IMR-90 (cell line): ENCODE data around the gene HCCS. TPM values are rescaled to one million over a fixed set of nuclear protein-coding genes. Genes with fewer than 3 reads are reported as not detected.

Experiments
- ATAC-seq: fragments of 200-7000 bp; cut with Tn5 transposase; 2 replicates; pipeline ENCODE4 v1.9.1; 2020; ENCODE audit warnings: low read depth, mild to moderate bottlenecking, moderate library complexity
- BruUV-seq: library from RNA; stranded (reverse); fragments of 400-500 nt; replicated peaks from 2 replicates; lab custom pipeline; 2021; lab: Mats Ljungman, UMichigan
- CTCF ChIA-PET: fragments of 300-600 bp; formaldehyde crosslinking; extraction: SDS; loops from one replicate; lab custom pipeline; 2021; ENCODE audit warnings: antibody characterized with exemption; lab: Yijun Ruan, JAX
- POLR2A ChIA-PET: fragments of 300-600 bp; sonication (Branson Sonifier 250); formaldehyde crosslinking; loops from one replicate; lab custom pipeline; 2022; ENCODE audit warnings: antibody characterized with exemption; ENCODE audit not compliant: unreplicated experiment; lab: Charles Lee
- DNase-seq: peaks from one replicate; pipeline ENCODE4 v3.0.0; 2013
- H2AFZ ChIP-seq: replicated peaks from 2 replicates; pipeline ENCODE3; 2013; ENCODE audit warnings: low read length, mild to moderate bottlenecking; ENCODE audit not compliant: poor library complexity
- H2AK5ac ChIP-seq: 2 replicates; pipeline ENCODE4 v1.6.1; 2013; ENCODE audit warnings: low read depth, low read length, inconsistent platforms
- H2AK9ac ChIP-seq: replicated peaks from 2 replicates; pipeline ENCODE3; 2013; ENCODE audit warnings: mild to moderate bottlenecking, low read depth, low read length, moderate library complexity; ENCODE audit not compliant: poor library complexity
- H2BK120ac ChIP-seq: 2 replicates; pipeline ENCODE4 v1.6.1; 2013; ENCODE audit warnings: low read depth, low read length, inconsistent platforms
- H2BK15ac ChIP-seq: 3 replicates; pipeline ENCODE4 v1.6.1; 2013; ENCODE audit warnings: low read depth, low read length, inconsistent platforms
- H2BK20ac ChIP-seq: 2 replicates; pipeline ENCODE4 v1.6.1; 2013; ENCODE audit warnings: low read depth, mild to moderate bottlenecking, inconsistent platforms, low read length, moderate library complexity
- H2BK5ac ChIP-seq: 2 replicates; pipeline ENCODE4 v1.6.1; 2013; ENCODE audit warnings: mild to moderate bottlenecking, low read depth, low read length, inconsistent platforms; ENCODE audit not compliant: poor library complexity, severe bottlenecking
- H3K14ac ChIP-seq: replicated peaks from 2 replicates; pipeline ENCODE4 v1.6.1; 2013; ENCODE audit warnings: low read depth, low read length, inconsistent platforms
- H3K18ac ChIP-seq: 2 replicates; pipeline ENCODE4 v1.6.1; 2013; ENCODE audit warnings: low read depth, low read length, control low read depth
- H3K23ac ChIP-seq: 2 replicates; pipeline ENCODE4 v1.6.1; 2013; ENCODE audit warnings: low read depth, low read length, inconsistent platforms
- H3K27ac ChIP-seq: 2 replicates; pipeline ENCODE4 v1.5.1; 2013; ENCODE audit warnings: mild to moderate bottlenecking, control low read depth, low read length; ENCODE audit not compliant: insufficient read depth
- H3K27me3 ChIP-seq: 2 replicates; pipeline ENCODE4 v1.6.1; 2013; ENCODE audit warnings: low read length; ENCODE audit not compliant: control insufficient read depth, insufficient read depth
- H3K36me3 ChIP-seq: 2 replicates; pipeline ENCODE4 v1.6.1; 2013; ENCODE audit warnings: low read length, mixed read lengths; ENCODE audit not compliant: control insufficient read depth, insufficient read depth
- H3K4ac ChIP-seq: 2 replicates; pipeline ENCODE4 v1.6.1; 2013; ENCODE audit warnings: low read depth, low read length, inconsistent platforms
- H3K4me1 ChIP-seq: 2 replicates; pipeline ENCODE4 v1.6.1; 2013; ENCODE audit warnings: low read length, mixed read lengths; ENCODE audit not compliant: control insufficient read depth, insufficient read depth
- H3K4me2 ChIP-seq: 2 replicates; pipeline ENCODE4 v1.6.1; 2013; ENCODE audit warnings: low read depth, mild to moderate bottlenecking, control low read depth, low read length, moderate library complexity
- H3K4me3 ChIP-seq: 2 replicates; pipeline ENCODE4 v1.5.1; 2013; ENCODE audit warnings: low read depth, mild to moderate bottlenecking, control low read depth, low read length, moderate library complexity; ENCODE audit not compliant: insufficient read depth
- H3K56ac ChIP-seq: 2 replicates; pipeline ENCODE4 v1.6.1; 2013; ENCODE audit warnings: low read length, inconsistent platforms; ENCODE audit not compliant: insufficient read depth; ENCODE audit errors: extremely low read depth
- H3K79me1 ChIP-seq, 2 experiments: 2 replicates each; pipeline ENCODE4 v1.6.1; 2013; ENCODE audit warnings: low read length in 2 of 2, inconsistent platforms in 1 of 2, low read depth in 1 of 2
- H3K9ac ChIP-seq: 2 replicates; pipeline ENCODE4 v1.6.1; 2013; ENCODE audit warnings: low read depth, low read length, control low read depth
- H3K9me1 ChIP-seq: 2 replicates; pipeline ENCODE4 v1.6.1; 2013; ENCODE audit warnings: low read length, inconsistent platforms; ENCODE audit not compliant: insufficient read depth
- H3K9me3 ChIP-seq: 2 replicates; pipeline ENCODE4 v1.6.1; 2013; ENCODE audit warnings: low read length; ENCODE audit not compliant: control insufficient read depth, insufficient read depth
- H4K20me1 ChIP-seq: 2 replicates; pipeline ENCODE4 v1.6.1; 2013; ENCODE audit warnings: low read length, inconsistent platforms; ENCODE audit not compliant: insufficient read depth
- H4K5ac ChIP-seq: 2 replicates; pipeline ENCODE4 v1.6.1; 2013; ENCODE audit warnings: mild to moderate bottlenecking, low read depth, low read length, control low read depth
- H4K8ac ChIP-seq, 2 experiments: 2 replicates each; pipeline ENCODE4 v1.6.1; 2013; ENCODE audit warnings: low read depth in 2 of 2, low read length in 2 of 2, control low read depth in 1 of 2, inconsistent platforms in 1 of 2
- H4K91ac ChIP-seq: 2 replicates; pipeline ENCODE4 v1.6.1; 2013; ENCODE audit warnings: low read depth, low read length, inconsistent platforms; ENCODE audit not compliant: insufficient read depth
- BHLHE40 ChIP-seq: fragments of 150-350 bp; IDR thresholded peaks from 2 replicates; pipeline ENCODE4 v1.6.1; 2016; ENCODE audit warnings: mild to moderate bottlenecking, low read depth, low read length
- CHD1 ChIP-seq: IDR thresholded peaks from 2 replicates; pipeline ENCODE4 v1.6.1; 2012; ENCODE audit warnings: low read depth, low read length, improper control_type of control experiment
- FOS ChIP-seq: fragments of 150-350 bp; IDR thresholded peaks from 2 replicates; pipeline ENCODE4 v1.6.1; 2016; ENCODE audit warnings: low read depth, low read length
- MAFK ChIP-seq: IDR thresholded peaks from 2 replicates; pipeline ENCODE4 v1.6.1; 2012; ENCODE audit warnings: low read depth, low read length, improper control_type of control experiment
- MAZ ChIP-seq: IDR thresholded peaks from 2 replicates; pipeline ENCODE4 v1.6.1; 2012; ENCODE audit warnings: low read depth, mild to moderate bottlenecking, low read length, improper control_type of control experiment, moderate library complexity, borderline replicate concordance
- RCOR1 ChIP-seq: IDR thresholded peaks from 2 replicates; pipeline ENCODE4 v1.6.1; 2012; ENCODE audit warnings: mild to moderate bottlenecking, low read length, improper control_type of control experiment; ENCODE audit not compliant: insufficient replicate concordance
- SMC3 ChIP-seq: fragments of 150-350 bp; IDR thresholded peaks from 2 replicates; pipeline ENCODE4 v1.6.1; 2016; ENCODE audit warnings: low read depth, mild to moderate bottlenecking, antibody characterized with exemption, low read length, moderate library complexity
- WGBS, 2 experiments: methylation state at CpG; one replicate each; pipeline versions ENCODE4 v1.1.5 to v1.1.7; 2013; ENCODE audit warnings: missing lambda C conversion rate in 2 of 2; ENCODE audit not compliant: insufficient read length in 1 of 2; ENCODE audit errors: extremely low coverage in 2 of 2; 5-methylcytosine and 5-hydroxymethylcytosine counted together
- dilution Hi-C: fragments of 300-500 bp; cut with HindIII; formaldehyde crosslinking; loops from one replicate; pipeline ENCODE4 v1.14.3; 2018; ENCODE audit warnings: low sequenced_read_pairs; ENCODE audit not compliant: unreplicated experiment
- in situ Hi-C: fragments of 300-500 bp; cut with MboI; formaldehyde crosslinking; loops from 3 replicates; pipeline ENCODE4 v1.14.3; 2019; ENCODE audit warnings: low sequenced_read_pairs, inconsistent platforms, mixed read lengths
- intact Hi-C: fragments of 100-400 bp; cut with micrococcal nuclease; formaldehyde crosslinking; loops from 2 replicates; pipeline ENCODE4 v1.10.0; 2022
- polyA plus RNA-seq, 3 experiments: library from polyadenylated mRNA; depleted of rRNA; stranded (reverse); fragments of >200 nt; gene quantifications; 2 replicates each; pipeline ENCODE4 v1.2.3, GENCODE V29; 2012; ENCODE audit warnings: low replicate concordance in 1 of 3
- total RNA-seq: library from RNA; depleted of rRNA; stranded (reverse); fragments of >200 nt; gene quantifications from 2 replicates; pipeline ENCODE4 v1.2.3, GENCODE V29; 2012
- TF ChIP-seq, protein P1 (sequence below): fragments of 150-350 bp; IDR thresholded peaks from 2 replicates; pipeline ENCODE4 v1.6.1; 2016; ENCODE audit warnings: low read depth, mild to moderate bottlenecking, low read length, moderate library complexity, borderline replicate concordance

Gene HCCS
- total and polyA plus RNA-seq, 2 of the 4 experiments (the other 2 are of a cell fraction) = 24.0 to 28.6 TPM

- POLR2A ChIA-PET = no interaction called here
- Histone ChIP-seq H3K9me1 (no peaks in the 10 kb centered on the region; the same call in 1 of the 2 replicates), H2AK5ac (no peak overlapping the region), H3K36me3 (peaks cover 5% of the 10 kb centered on the region; the same call in 1 of the 2 replicates), H2AK9ac (no peak overlapping the region), H3K27ac (no peak overlapping the region), H4K5ac (no peak overlapping the region), H3K14ac (no peak overlapping the region), H3K56ac (no peak overlapping the region), H3K18ac (no peak overlapping the region), H2BK15ac (no peak overlapping the region), H3K4me3 (no peak overlapping the region), H4K91ac (no peak overlapping the region), H3K4ac (no peak overlapping the region), H3K23ac (no peak overlapping the region), H2BK120ac (no peak overlapping the region), H3K4me1 (no peaks in the 10 kb centered on the region), H4K20me1 (no peaks in the 10 kb centered on the region), H2BK20ac (no peak overlapping the region), H4K8ac (no peak overlapping the region), H3K27me3 (no peaks in the 10 kb centered on the region), H2AFZ (no peak overlapping the region), H3K4me2 (no peak overlapping the region), H3K79me1 (no peaks in the 10 kb centered on the region), H2BK5ac (no peak overlapping the region), H3K9me3 (no peaks in the 10 kb centered on the region), H3K9ac (no peak overlapping the region)
- CTCF ChIA-PET = no interaction called here
- dilution Hi-C loops (no loop called here), in situ Hi-C loops (no loop called here), intact Hi-C loops (no loop called here)
- DNase-seq = no peak
- TF ChIP-seq MAZ (no peak), SMC3 (no peak), FOS (no peak), CHD1 (no peak), BHLHE40 (no peak), RCOR1 (no peak), MAFK (no peak)
- TF ChIP-seq, protein P1, sequence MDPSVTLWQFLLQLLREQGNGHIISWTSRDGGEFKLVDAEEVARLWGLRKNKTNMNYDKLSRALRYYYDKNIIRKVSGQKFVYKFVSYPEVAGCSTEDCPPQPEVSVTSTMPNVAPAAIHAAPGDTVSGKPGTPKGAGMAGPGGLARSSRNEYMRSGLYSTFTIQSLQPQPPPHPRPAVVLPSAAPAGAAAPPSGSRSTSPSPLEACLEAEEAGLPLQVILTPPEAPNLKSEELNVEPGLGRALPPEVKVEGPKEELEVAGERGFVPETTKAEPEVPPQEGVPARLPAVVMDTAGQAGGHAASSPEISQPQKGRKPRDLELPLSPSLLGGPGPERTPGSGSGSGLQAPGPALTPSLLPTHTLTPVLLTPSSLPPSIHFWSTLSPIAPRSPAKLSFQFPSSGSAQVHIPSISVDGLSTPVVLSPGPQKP = no peak
- ATAC-seq = no peak
- no CpG with 5 or more reads among the region's 4 CpGs for WGBS, 2 experiments
- no TSS peak for BruUV-seq
Observed at GRCh38 chrX:11171956-11172355, 60.8 kb downstream of the HCCS start.
